Measurements from ENCODE around the gene TIAM1.

Gene TIAM1

GRCh38 chr21:31332525-31332924, 11.5 kb downstream of the TIAM1 start:
- no peak for DNase-seq (ENCODE audit: low read depth, low spot score)

GRCh38 chr21:31331231-31331630, 12.8 kb downstream of the TIAM1 start:
- no peak for DNase-seq (ENCODE audit: low read depth, low spot score)

- DNase-seq (ENCODE audit: low read depth, low spot score) = no peak
Observed at GRCh38 chr21:31330144-31330483, 13.9 kb downstream of the TIAM1 start.

GRCh38 chr21:31329456-31330143, 14.5 kb downstream of the TIAM1 start:
- no peak for DNase-seq (ENCODE audit: low read depth, low spot score)

GRCh38 chr21:31326522-31327242, 17.4 kb downstream of the TIAM1 start:
- no peak for DNase-seq (ENCODE audit: low read depth, low spot score)

GRCh38 chr21:31318971-31319370, 25.1 kb downstream of the TIAM1 start:
- no peak for DNase-seq (ENCODE audit: low read depth, low spot score)

- no peak for DNase-seq (ENCODE audit: low read depth, low spot score)
Observed at GRCh38 chr21:31317688-31318087, 26.4 kb downstream of the TIAM1 start.

- no peak for DNase-seq (ENCODE audit: low read depth, low spot score)
Observed at GRCh38 chr21:31316488-31317169, 27.4 kb downstream of the TIAM1 start.

- DNase-seq (ENCODE audit: low read depth, low spot score) = no peak
Observed at GRCh38 chr21:31316072-31316471, 28.0 kb downstream of the TIAM1 start.

GRCh38 chr21:31310750-31311149, 33.3 kb downstream of the TIAM1 start:
- no peak for DNase-seq (ENCODE audit: low read depth, low spot score)

GRCh38 chr21:31308584-31308983, 35.5 kb downstream of the TIAM1 start:
- DNase-seq (ENCODE audit: low read depth, low spot score) = no peak

- no peak for DNase-seq (ENCODE audit: low read depth, low spot score)
Observed at GRCh38 chr21:31305888-31306287, 38.2 kb downstream of the TIAM1 start.

- no peak for DNase-seq (ENCODE audit: low read depth, low spot score)
Observed at GRCh38 chr21:31299291-31300147, 44.5 kb downstream of the TIAM1 start.

GRCh38 chr21:31298618-31299269, 45.3 kb downstream of the TIAM1 start:
- no peak for DNase-seq (ENCODE audit: low read depth, low spot score)

GRCh38 chr21:31297806-31298205, 46.3 kb downstream of the TIAM1 start:
- DNase-seq (ENCODE audit: low read depth, low spot score) = no peak

GRCh38 chr21:31295676-31296075, 48.4 kb downstream of the TIAM1 start:
- no peak for DNase-seq (ENCODE audit: low read depth, low spot score)

GRCh38 chr21:31294691-31295090, 49.4 kb downstream of the TIAM1 start:
- no peak for DNase-seq (ENCODE audit: low read depth, low spot score)

- no peak for DNase-seq (ENCODE audit: low read depth, low spot score)
Observed at GRCh38 chr21:31293986-31294385, 50.1 kb downstream of the TIAM1 start.

- DNase-seq (ENCODE audit: low read depth, low spot score) = no peak
Observed at GRCh38 chr21:31290765-31291164, 53.3 kb downstream of the TIAM1 start.

- DNase-seq (ENCODE audit: low read depth, low spot score) = no peak
Observed at GRCh38 chr21:31289702-31290101, 54.4 kb downstream of the TIAM1 start.

- no peak for DNase-seq (ENCODE audit: low read depth, low spot score)
Observed at GRCh38 chr21:31288191-31288590, 55.9 kb downstream of the TIAM1 start.
